ENCODE data around the gene WIPI1. TPM values are rescaled to one million over a fixed set of nuclear protein-coding genes. Genes with fewer than 3 reads are reported as not detected.

Gene WIPI1
- total and polyA plus RNA-seq, 9 of the 15 experiments (the other 6 are each of a cell fraction or from before 2014, with no cell fraction given): 3.7 to 23.5 (median 11.8) TPM

- in situ Hi-C loops (cut with MboI): loop anchor here (25.0 kb wide), 1 partner anchor 490 kb away; no protein-coding TSS in a partner anchor
- WGBS (ENCODE audit: insufficient coverage, low coverage, missing lambda C conversion rate): 53% methylated on average over 5 of the region's 5 CpGs
Observed at GRCh38 chr17:68451670-68452354, 5.5 kb downstream of the WIPI1 start.

More at GRCh38 chr17:68451670-68452354, 5.5 kb downstream of the WIPI1 start:
- peaks cover 3% of the 10 kb centered on the region; the same call in 1 of the 3 replicates for H3K36me3 ChIP-seq (ENCODE audit: control insufficient read depth, insufficient read depth, low read length)
- no peak overlapping the region for H3K9ac ChIP-seq (ENCODE audit: insufficient read depth in 1 of 2, low read depth in 2 of 2, low read length in 2 of 2)
- ChIA-PET CTCF (ENCODE audit: low intra/inter-chr PET ratio) (no interaction called here), POLR2A (no interaction called here)
- H3K79me2 ChIP-seq (ENCODE audit: control insufficient read depth, insufficient read depth, low read length): no peaks in the 10 kb centered on the region
- no TSS peak for BruUV-seq (replicated peaks)
- no peak overlapping the region for H3K4me3 ChIP-seq
- no peak overlapping the region for H2AFZ ChIP-seq (ENCODE audit: low read depth, low read length)
- H3K4me1 ChIP-seq (replicated peaks in 1 of 2; ENCODE audit: control insufficient read depth in 2 of 2, insufficient read depth in 2 of 2, low read length in 2 of 2): peaks cover 5 to 9% of the 10 kb centered on the region in 2 experiments
- H3K4me2 ChIP-seq (ENCODE audit: insufficient read depth, low read length): no peak overlapping the region
- no peak overlapping the region for H3K27ac ChIP-seq (ENCODE audit: extremely low read depth, low read depth, low read length)
- TF ChIP-seq PTTG1 (tag; IDR thresholded peaks at IDR 0.05; ENCODE audit: low read depth) (no peak), THAP7 (CRISPR knock-in tag; IDR thresholded peaks at IDR 0.05) (no peak), EP400 (IDR thresholded peaks at IDR 0.05) (no peak), ZNF518B (CRISPR knock-in tag; IDR thresholded peaks at IDR 0.05) (no peak), PHB (CRISPR knock-in tag; IDR thresholded peaks at IDR 0.05) (no peak), ZBTB5 (IDR thresholded peaks at IDR 0.05) (no peak), ZNF197 (CRISPR knock-in tag; IDR thresholded peaks at IDR 0.05; ENCODE audit: low read depth) (no peak)
- no peaks in the 10 kb centered on the region for H3K27me3 ChIP-seq (ENCODE audit: control insufficient read depth in 2 of 2, insufficient read depth in 2 of 2, low read length in 2 of 2)
- ATAC-seq (no peak), FAIRE-seq (no peak), DNase-seq (ENCODE audit: extremely low read depth in 1 of 4, low spot score in 3 of 4) (no peak)
- intact Hi-C loops (cut with micrococcal nuclease): no loop called here
- no peaks in the 10 kb centered on the region for H3K9me1 ChIP-seq (ENCODE audit: control insufficient read depth, insufficient read depth, low read length)
- no peaks in the 10 kb centered on the region for H3K9me3 ChIP-seq (replicated peaks; ENCODE audit: control insufficient read depth, insufficient read depth, low read depth, low read length)
- no peaks in the 10 kb centered on the region for H4K20me1 ChIP-seq (replicated peaks; ENCODE audit: control insufficient read depth, insufficient read depth, low read length)

Data from K562 (cell line).